IMR-90 (cell line): ENCODE data around the gene CAMTA1. TPM values are rescaled to one million over a fixed set of nuclear protein-coding genes. Genes with fewer than 3 reads are reported as not detected.

ENCODE experiments used
- ATAC-seq: fragments of 200-7000 bp; cut with Tn5 transposase; 2 replicates; pipeline ENCODE4 v1.9.1; 2020; ENCODE audit warnings: low read depth, mild to moderate bottlenecking, moderate library complexity
- BruUV-seq: library from RNA; stranded (reverse); fragments of 400-500 nt; replicated peaks from 2 replicates; lab custom pipeline; 2021; lab: Mats Ljungman, UMichigan
- CTCF ChIA-PET: fragments of 300-600 bp; formaldehyde crosslinking; extraction: SDS; loops from one replicate; lab custom pipeline; 2021; ENCODE audit warnings: antibody characterized with exemption; lab: Yijun Ruan, JAX
- POLR2A ChIA-PET: fragments of 300-600 bp; sonication (Branson Sonifier 250); formaldehyde crosslinking; loops from one replicate; lab custom pipeline; 2022; ENCODE audit warnings: antibody characterized with exemption; ENCODE audit not compliant: unreplicated experiment; lab: Charles Lee
- DNase-seq: peaks from one replicate; pipeline ENCODE4 v3.0.0; 2013
- H2AFZ ChIP-seq: replicated peaks from 2 replicates; pipeline ENCODE3; 2013; ENCODE audit warnings: low read length, mild to moderate bottlenecking; ENCODE audit not compliant: poor library complexity
- H2AK5ac ChIP-seq: 2 replicates; pipeline ENCODE4 v1.6.1; 2013; ENCODE audit warnings: low read depth, low read length, inconsistent platforms
- H2AK9ac ChIP-seq: replicated peaks from 2 replicates; pipeline ENCODE3; 2013; ENCODE audit warnings: mild to moderate bottlenecking, low read depth, low read length, moderate library complexity; ENCODE audit not compliant: poor library complexity
- H2BK120ac ChIP-seq: 2 replicates; pipeline ENCODE4 v1.6.1; 2013; ENCODE audit warnings: low read depth, low read length, inconsistent platforms
- H2BK15ac ChIP-seq: 3 replicates; pipeline ENCODE4 v1.6.1; 2013; ENCODE audit warnings: low read depth, low read length, inconsistent platforms
- H2BK20ac ChIP-seq: 2 replicates; pipeline ENCODE4 v1.6.1; 2013; ENCODE audit warnings: low read depth, mild to moderate bottlenecking, inconsistent platforms, low read length, moderate library complexity
- H2BK5ac ChIP-seq: 2 replicates; pipeline ENCODE4 v1.6.1; 2013; ENCODE audit warnings: mild to moderate bottlenecking, low read depth, low read length, inconsistent platforms; ENCODE audit not compliant: poor library complexity, severe bottlenecking
- H3K14ac ChIP-seq: replicated peaks from 2 replicates; pipeline ENCODE4 v1.6.1; 2013; ENCODE audit warnings: low read depth, low read length, inconsistent platforms
- H3K18ac ChIP-seq: 2 replicates; pipeline ENCODE4 v1.6.1; 2013; ENCODE audit warnings: low read depth, low read length, control low read depth
- H3K23ac ChIP-seq: 2 replicates; pipeline ENCODE4 v1.6.1; 2013; ENCODE audit warnings: low read depth, low read length, inconsistent platforms
- H3K27ac ChIP-seq: 2 replicates; pipeline ENCODE4 v1.5.1; 2013; ENCODE audit warnings: mild to moderate bottlenecking, control low read depth, low read length; ENCODE audit not compliant: insufficient read depth
- H3K27me3 ChIP-seq: 2 replicates; pipeline ENCODE4 v1.6.1; 2013; ENCODE audit warnings: low read length; ENCODE audit not compliant: control insufficient read depth, insufficient read depth
- H3K36me3 ChIP-seq: 2 replicates; pipeline ENCODE4 v1.6.1; 2013; ENCODE audit warnings: low read length, mixed read lengths; ENCODE audit not compliant: control insufficient read depth, insufficient read depth
- H3K4ac ChIP-seq: 2 replicates; pipeline ENCODE4 v1.6.1; 2013; ENCODE audit warnings: low read depth, low read length, inconsistent platforms
- H3K4me1 ChIP-seq: 2 replicates; pipeline ENCODE4 v1.6.1; 2013; ENCODE audit warnings: low read length, mixed read lengths; ENCODE audit not compliant: control insufficient read depth, insufficient read depth
- H3K4me2 ChIP-seq: 2 replicates; pipeline ENCODE4 v1.6.1; 2013; ENCODE audit warnings: low read depth, mild to moderate bottlenecking, control low read depth, low read length, moderate library complexity
- H3K4me3 ChIP-seq: 2 replicates; pipeline ENCODE4 v1.5.1; 2013; ENCODE audit warnings: low read depth, mild to moderate bottlenecking, control low read depth, low read length, moderate library complexity; ENCODE audit not compliant: insufficient read depth
- H3K56ac ChIP-seq: 2 replicates; pipeline ENCODE4 v1.6.1; 2013; ENCODE audit warnings: low read length, inconsistent platforms; ENCODE audit not compliant: insufficient read depth; ENCODE audit errors: extremely low read depth
- H3K79me1 ChIP-seq, 2 experiments: 2 replicates each; pipeline ENCODE4 v1.6.1; 2013; ENCODE audit warnings: low read length in 2 of 2, inconsistent platforms in 1 of 2, low read depth in 1 of 2
- H3K9ac ChIP-seq: 2 replicates; pipeline ENCODE4 v1.6.1; 2013; ENCODE audit warnings: low read depth, low read length, control low read depth
- H3K9me1 ChIP-seq: 2 replicates; pipeline ENCODE4 v1.6.1; 2013; ENCODE audit warnings: low read length, inconsistent platforms; ENCODE audit not compliant: insufficient read depth
- H3K9me3 ChIP-seq: 2 replicates; pipeline ENCODE4 v1.6.1; 2013; ENCODE audit warnings: low read length; ENCODE audit not compliant: control insufficient read depth, insufficient read depth
- H4K20me1 ChIP-seq: 2 replicates; pipeline ENCODE4 v1.6.1; 2013; ENCODE audit warnings: low read length, inconsistent platforms; ENCODE audit not compliant: insufficient read depth
- H4K5ac ChIP-seq: 2 replicates; pipeline ENCODE4 v1.6.1; 2013; ENCODE audit warnings: mild to moderate bottlenecking, low read depth, low read length, control low read depth
- H4K8ac ChIP-seq, 2 experiments: 2 replicates each; pipeline ENCODE4 v1.6.1; 2013; ENCODE audit warnings: low read depth in 2 of 2, low read length in 2 of 2, control low read depth in 1 of 2, inconsistent platforms in 1 of 2
- H4K91ac ChIP-seq: 2 replicates; pipeline ENCODE4 v1.6.1; 2013; ENCODE audit warnings: low read depth, low read length, inconsistent platforms; ENCODE audit not compliant: insufficient read depth
- BHLHE40 ChIP-seq: fragments of 150-350 bp; IDR thresholded peaks from 2 replicates; pipeline ENCODE4 v1.6.1; 2016; ENCODE audit warnings: mild to moderate bottlenecking, low read depth, low read length
- CEBPB ChIP-seq: IDR thresholded peaks from 2 replicates; pipeline ENCODE4 v1.6.1; 2012; ENCODE audit warnings: low read depth, low read length, improper control_type of control experiment
- CHD1 ChIP-seq: IDR thresholded peaks from 2 replicates; pipeline ENCODE4 v1.6.1; 2012; ENCODE audit warnings: low read depth, low read length, improper control_type of control experiment
- CTCF ChIP-seq: conservative IDR thresholded peaks from 2 replicates; pipeline ENCODE4 v1.5.1; 2012; ENCODE audit warnings: mild to moderate bottlenecking, low read depth, low read length, improper control_type of control experiment
- ELK1 ChIP-seq: fragments of 150-350 bp; IDR thresholded peaks from 2 replicates; pipeline ENCODE4 v1.6.1; 2016; ENCODE audit warnings: low read depth, mild to moderate bottlenecking, low read length, moderate library complexity, borderline replicate concordance
- POLR2A ChIP-seq: IDR thresholded peaks from 2 replicates; pipeline ENCODE4 v1.6.1; 2012; ENCODE audit warnings: mild to moderate bottlenecking, low read depth, low read length
- WGBS, 2 experiments: methylation state at CpG; one replicate each; pipeline versions ENCODE4 v1.1.5 to v1.1.7; 2013; ENCODE audit warnings: missing lambda C conversion rate in 2 of 2; ENCODE audit not compliant: insufficient read length in 1 of 2; ENCODE audit errors: extremely low coverage in 2 of 2; 5-methylcytosine and 5-hydroxymethylcytosine counted together
- dilution Hi-C: fragments of 300-500 bp; cut with HindIII; formaldehyde crosslinking; loops from one replicate; pipeline ENCODE4 v1.14.3; 2018; ENCODE audit warnings: low sequenced_read_pairs; ENCODE audit not compliant: unreplicated experiment
- in situ Hi-C: fragments of 300-500 bp; cut with MboI; formaldehyde crosslinking; loops from 3 replicates; pipeline ENCODE4 v1.14.3; 2019; ENCODE audit warnings: low sequenced_read_pairs, inconsistent platforms, mixed read lengths
- intact Hi-C: fragments of 100-400 bp; cut with micrococcal nuclease; formaldehyde crosslinking; loops from 2 replicates; pipeline ENCODE4 v1.10.0; 2022
- polyA plus RNA-seq, 3 experiments: library from polyadenylated mRNA; depleted of rRNA; stranded (reverse); fragments of >200 nt; gene quantifications; 2 replicates each; pipeline ENCODE4 v1.2.3, GENCODE V29; 2012; ENCODE audit warnings: low replicate concordance in 1 of 3
- total RNA-seq: library from RNA; depleted of rRNA; stranded (reverse); fragments of >200 nt; gene quantifications from 2 replicates; pipeline ENCODE4 v1.2.3, GENCODE V29; 2012

Gene CAMTA1
- total and polyA plus RNA-seq, 2 of the 4 experiments (the other 2 are of a cell fraction): 35.5 to 74.3 TPM

GRCh38 chr1:7026169-7026568 is 240.9 kb downstream of the CAMTA1 start:
- in situ Hi-C loops: no loop called here
- no peak overlapping the region for H4K5ac ChIP-seq
- TF ChIP-seq BHLHE40 (no peak), CHD1 (no peak), CEBPB (no peak), ELK1 (no peak), POLR2A (no peak), CTCF (no peak)

More at GRCh38 chr1:7026169-7026568, 240.9 kb downstream of the CAMTA1 start:
- Histone ChIP-seq H3K9me1 (no peaks in the 10 kb centered on the region), H3K4me2 (no peak overlapping the region), H3K27ac (no peak overlapping the region), H2AK5ac (no peak overlapping the region), H4K8ac (no peak overlapping the region), H2BK20ac (no peak overlapping the region), H3K18ac (no peak overlapping the region), H3K23ac (no peak overlapping the region), H4K20me1 (no peaks in the 10 kb centered on the region), H4K91ac (no peak overlapping the region), H3K36me3 (no peaks in the 10 kb centered on the region), H3K4me3 (no peak overlapping the region), H3K9ac (no peak overlapping the region), H2BK5ac (no peak overlapping the region), H3K27me3 (peaks cover 17% of the 10 kb centered on the region), H2BK15ac (no peak overlapping the region), H2BK120ac (no peak overlapping the region), H3K4ac (no peak overlapping the region), H3K56ac (no peak overlapping the region), H3K79me1 (no peaks in the 10 kb centered on the region), H3K14ac (no peak overlapping the region), H2AFZ (no peak overlapping the region), H3K4me1 (no peaks in the 10 kb centered on the region), H2AK9ac (peak overlapping the region; percentile 72), H3K9me3 (no peaks in the 10 kb centered on the region)
- no TSS peak for BruUV-seq
- ATAC-seq (no peak), DNase-seq (no peak)
- CTCF ChIA-PET: interaction anchor here (0.9 kb wide), 1 partner anchor 16 kb away, joined by 3 read pairs; no protein-coding TSS in a partner anchor
- no CpG with 5 or more reads among the region's 6 CpGs for WGBS, 2 experiments
- POLR2A ChIA-PET: no interaction called here
- intact Hi-C loops (no loop called here), dilution Hi-C loops (no loop called here)
